Activated naive CD4-positive, alpha-beta T cell treated with anti-CD3 and anti-CD28 coated beads, Interleukin-2, amount 50 U/mL, for 24 hours (primary cell): Measurements from ENCODE around the gene LONP2.
"Not testable (repeated sequence)": the region's sequence is repeated elsewhere in the genome, so short reads cannot be mapped to it uniquely, and the experiment has no call there.

Source experiments
- H3K27ac Mint-ChIP-seq: one replicate; pipeline ENCODE4 v1.8.0; 2021; ENCODE audit warnings: mild to moderate bottlenecking, mixed read lengths
- H3K27me3 Mint-ChIP-seq: one replicate; pipeline ENCODE4 v1.8.0; 2021; ENCODE audit warnings: mixed read lengths
- H3K36me3 Mint-ChIP-seq: one replicate; pipeline ENCODE4 v1.8.0; 2021; ENCODE audit warnings: mixed read lengths
- H3K4me1 Mint-ChIP-seq: one replicate; pipeline ENCODE4 v1.8.0; 2021; ENCODE audit warnings: mixed read lengths
- H3K4me3 Mint-ChIP-seq: one replicate; pipeline ENCODE4 v1.8.0; 2021; ENCODE audit warnings: mild to moderate bottlenecking, mixed read lengths
- H3K9me3 Mint-ChIP-seq: one replicate; pipeline ENCODE4 v1.8.0; 2021; ENCODE audit warnings: mixed read lengths

The LONP2 gene

DNA sequence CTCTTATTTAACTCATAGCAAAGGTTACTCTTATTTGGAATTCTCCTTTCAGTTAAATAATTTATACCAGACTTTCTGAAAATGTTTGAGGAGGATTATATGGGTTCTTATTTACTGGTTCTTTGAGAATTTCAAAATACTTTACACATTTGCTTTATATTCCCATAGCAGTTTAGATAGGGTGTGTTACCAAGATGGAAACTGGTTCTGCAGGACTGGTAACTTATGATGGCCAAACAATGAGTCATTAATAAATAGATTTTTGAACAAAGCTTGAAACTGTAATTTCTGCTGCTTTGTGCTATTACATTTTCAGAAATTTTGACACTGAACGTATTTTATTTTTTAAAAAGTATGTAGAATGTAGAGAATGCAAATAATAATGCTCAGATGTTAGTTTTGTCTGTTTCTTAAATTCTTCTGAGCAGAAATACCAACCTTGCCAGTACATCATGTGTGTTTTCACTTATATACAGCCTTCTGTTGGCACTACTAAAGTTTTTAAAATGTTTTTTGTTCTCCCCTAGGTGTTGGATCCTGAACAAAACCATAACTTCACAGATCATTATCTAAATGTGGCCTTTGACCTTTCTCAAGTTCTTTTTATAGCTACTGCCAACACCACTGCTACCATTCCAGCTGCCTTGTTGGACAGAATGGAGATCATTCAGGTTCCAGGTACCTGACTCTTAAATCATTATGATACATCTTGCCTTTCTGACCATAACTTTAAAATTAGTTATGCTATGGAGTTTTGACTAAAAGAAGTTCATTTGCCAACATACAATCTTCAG lies 51.6 kb downstream of the LONP2 start:
- Mint-ChIP-seq H3K4me3 (no peak overlapping the region), H3K27ac (peak overlapping the region; percentile 8), H3K4me1 (peaks cover 5% of the 10 kb centered on the region), H3K27me3 (no peaks in the 10 kb centered on the region), H3K9me3 (no peaks in the 10 kb centered on the region), H3K36me3 (peaks cover 22% of the 10 kb centered on the region)

DNA sequence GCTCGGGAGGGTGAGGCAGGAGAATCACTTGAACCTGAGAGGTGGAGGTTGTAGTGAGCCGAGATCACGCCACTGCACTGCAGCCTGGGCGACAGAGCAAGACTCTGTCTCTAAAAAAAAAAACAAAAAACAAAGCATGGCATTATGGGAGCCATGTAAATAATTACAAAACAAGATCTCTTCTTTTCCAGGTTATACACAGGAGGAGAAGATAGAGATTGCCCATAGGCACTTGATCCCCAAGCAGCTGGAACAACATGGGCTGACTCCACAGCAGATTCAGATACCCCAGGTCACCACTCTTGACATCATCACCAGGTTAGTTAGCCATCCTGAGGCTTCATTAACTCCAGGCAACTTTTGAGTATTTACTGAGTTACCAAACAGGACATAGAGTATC lies 55.4 kb downstream of the LONP2 start:
- H3K36me3 Mint-ChIP-seq = peaks cover 29% of the 10 kb centered on the region

DNA sequence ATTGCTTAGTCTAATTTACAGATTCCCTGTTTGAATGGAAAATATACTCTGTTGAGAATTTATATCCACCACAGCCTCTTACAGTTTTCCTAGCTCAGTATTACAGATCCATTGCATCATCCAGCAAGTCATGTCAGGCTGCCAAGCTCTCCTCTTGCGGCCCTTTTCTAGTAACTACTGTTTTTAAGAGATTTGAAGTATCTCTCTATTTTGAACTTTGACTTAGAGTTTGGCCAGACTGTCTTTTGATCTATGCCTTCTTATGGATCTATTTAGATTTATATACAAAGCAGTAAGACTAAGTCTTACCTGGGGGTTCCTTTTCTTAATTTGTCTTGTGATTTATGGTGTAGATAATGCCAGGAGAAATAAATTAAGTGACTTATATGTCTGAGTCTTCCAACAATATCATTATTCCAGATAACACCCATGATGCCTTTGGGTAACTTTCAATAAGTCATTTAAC lies 56.3 kb downstream of the LONP2 start:
- Mint-ChIP-seq H3K27me3 (no peaks in the 10 kb centered on the region), H3K4me3 (no peak overlapping the region), H3K9me3 (no peaks in the 10 kb centered on the region), H3K36me3 (peaks cover 33% of the 10 kb centered on the region), H3K4me1 (peaks cover 3% of the 10 kb centered on the region), H3K27ac (peak overlapping the region; percentile 71)

More for the DNA sequence above, 55.4 kb downstream of the LONP2 start:
- no peaks in the 10 kb centered on the region for H3K4me1 Mint-ChIP-seq
- H3K27ac Mint-ChIP-seq = no peak overlapping the region
- no peaks in the 10 kb centered on the region for H3K9me3 Mint-ChIP-seq
- H3K4me3 Mint-ChIP-seq = no peak overlapping the region
- no peaks in the 10 kb centered on the region for H3K27me3 Mint-ChIP-seq

DNA sequence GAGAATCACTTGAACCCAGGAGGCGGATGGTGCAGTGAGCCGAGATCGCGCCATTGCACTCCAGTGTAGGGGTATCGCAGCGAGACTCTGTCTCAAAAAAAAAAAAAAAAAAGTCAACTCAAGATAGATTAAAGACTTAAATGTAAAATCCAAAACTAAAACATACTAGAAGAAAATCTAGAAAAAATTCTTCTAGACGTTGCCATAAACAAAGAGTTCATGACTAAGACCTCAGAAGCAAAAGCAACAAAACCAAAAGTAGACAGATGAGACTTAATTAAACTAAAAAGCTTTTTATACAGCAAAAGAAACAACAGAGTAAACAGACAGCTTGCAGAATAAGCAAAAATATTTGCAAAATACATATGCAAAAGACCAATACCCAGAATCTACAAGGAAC lies 64.4 kb downstream of the LONP2 start:
- Mint-ChIP-seq H3K9me3 (peaks cover 10% of the 10 kb centered on the region), H3K36me3 (peaks cover 69% of the 10 kb centered on the region), H3K27me3 (no peaks in the 10 kb centered on the region), H3K4me1 (peaks cover 13% of the 10 kb centered on the region), H3K4me3 (no peak overlapping the region), H3K27ac (no peak overlapping the region)

DNA sequence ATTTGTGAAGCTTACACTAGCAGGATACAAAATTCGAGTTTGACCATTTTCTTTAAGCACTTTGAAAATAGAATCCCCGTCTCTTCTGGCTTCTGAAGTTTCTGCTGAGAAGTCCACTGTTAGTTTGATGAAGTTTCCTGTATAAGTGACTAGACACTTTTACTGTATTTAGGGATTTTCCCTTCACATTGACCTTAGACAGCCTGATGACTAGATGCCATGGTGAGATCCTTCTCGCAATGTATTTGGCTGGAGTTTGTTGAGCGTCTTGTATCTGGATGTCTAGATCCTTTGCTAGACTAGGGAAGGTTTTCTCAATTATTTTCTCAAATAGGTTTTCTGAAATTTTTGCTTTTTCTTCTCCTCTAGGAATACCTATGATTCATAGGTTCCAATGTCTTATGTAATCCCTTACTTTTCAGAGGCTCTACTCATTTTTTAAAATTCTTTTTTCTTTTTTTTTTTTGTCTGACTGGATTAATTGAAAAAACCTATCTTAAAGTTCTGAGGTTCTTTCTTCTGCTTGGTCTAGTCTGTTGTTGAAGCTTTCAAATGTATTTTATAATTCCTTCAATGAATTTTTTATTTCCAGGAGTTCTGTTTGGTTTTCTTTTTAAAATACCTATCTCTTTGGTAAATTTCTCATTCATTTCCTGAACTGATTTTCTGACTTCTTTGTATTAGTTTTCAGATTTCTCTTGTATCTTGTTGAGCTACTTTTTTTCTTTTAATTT lies 67.0 kb downstream of the LONP2 start:
- no peak overlapping the region for H3K4me3 Mint-ChIP-seq
- no peaks in the 10 kb centered on the region for H3K27me3 Mint-ChIP-seq
- H3K4me1 Mint-ChIP-seq = peaks cover 24% of the 10 kb centered on the region
- no peak overlapping the region for H3K27ac Mint-ChIP-seq
- peaks cover 71% of the 10 kb centered on the region for H3K36me3 Mint-ChIP-seq
- peaks cover 16% of the 10 kb centered on the region for H3K9me3 Mint-ChIP-seq

DNA sequence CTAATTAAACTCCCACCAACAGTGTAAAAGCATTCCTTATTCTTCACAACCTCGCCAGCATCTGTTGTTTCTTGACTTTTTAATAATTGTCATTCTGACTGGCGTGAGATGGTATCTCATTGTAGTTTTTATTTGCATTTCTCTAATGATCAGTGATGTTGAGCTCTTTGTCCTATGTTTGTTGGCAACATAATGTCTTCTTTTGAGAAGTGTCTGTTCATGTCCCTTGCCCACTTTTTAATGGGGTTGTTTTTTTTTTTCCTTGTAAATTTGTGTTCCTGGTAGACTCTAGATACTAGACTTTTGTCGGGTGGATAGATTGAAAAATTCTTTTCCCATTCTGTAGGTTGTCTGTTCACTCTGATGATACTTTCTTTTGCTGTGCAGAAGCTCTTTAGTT lies 69.8 kb downstream of the LONP2 start:
- H3K4me1 Mint-ChIP-seq = peaks cover 47% of the 10 kb centered on the region
- H3K27me3 Mint-ChIP-seq, H3K27ac Mint-ChIP-seq, H3K4me3 Mint-ChIP-seq: not testable (repeated sequence)
- H3K9me3 Mint-ChIP-seq = peaks cover 11% of the 10 kb centered on the region
- H3K36me3 Mint-ChIP-seq = peaks cover 51% of the 10 kb centered on the region

DNA sequence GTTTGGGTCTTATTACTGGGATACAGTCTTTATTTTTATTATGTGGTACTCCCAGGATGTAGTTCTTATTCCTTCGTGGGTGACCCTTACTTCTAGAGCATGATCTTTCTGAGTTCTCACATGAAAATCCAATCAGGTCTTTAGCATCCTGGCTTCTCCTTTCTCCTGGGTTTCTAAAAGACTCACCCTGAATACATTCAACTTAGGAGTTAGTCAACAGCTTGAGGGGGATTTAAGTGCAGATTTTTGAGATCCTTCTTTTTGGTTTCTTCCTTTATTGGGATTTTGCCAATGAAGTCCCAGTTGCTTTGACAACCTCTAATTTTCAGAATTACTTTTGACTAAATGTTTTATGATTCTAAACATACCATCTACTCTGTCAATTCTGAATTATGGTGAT lies 72.9 kb downstream of the LONP2 start:
- H3K9me3 Mint-ChIP-seq = peaks cover 5% of the 10 kb centered on the region
- no peak overlapping the region for H3K4me3 Mint-ChIP-seq
- peaks cover 72% of the 10 kb centered on the region for H3K4me1 Mint-ChIP-seq
- H3K27me3 Mint-ChIP-seq = no peaks in the 10 kb centered on the region
- H3K27ac Mint-ChIP-seq = no peak overlapping the region
- peaks cover 30% of the 10 kb centered on the region for H3K36me3 Mint-ChIP-seq

DNA sequence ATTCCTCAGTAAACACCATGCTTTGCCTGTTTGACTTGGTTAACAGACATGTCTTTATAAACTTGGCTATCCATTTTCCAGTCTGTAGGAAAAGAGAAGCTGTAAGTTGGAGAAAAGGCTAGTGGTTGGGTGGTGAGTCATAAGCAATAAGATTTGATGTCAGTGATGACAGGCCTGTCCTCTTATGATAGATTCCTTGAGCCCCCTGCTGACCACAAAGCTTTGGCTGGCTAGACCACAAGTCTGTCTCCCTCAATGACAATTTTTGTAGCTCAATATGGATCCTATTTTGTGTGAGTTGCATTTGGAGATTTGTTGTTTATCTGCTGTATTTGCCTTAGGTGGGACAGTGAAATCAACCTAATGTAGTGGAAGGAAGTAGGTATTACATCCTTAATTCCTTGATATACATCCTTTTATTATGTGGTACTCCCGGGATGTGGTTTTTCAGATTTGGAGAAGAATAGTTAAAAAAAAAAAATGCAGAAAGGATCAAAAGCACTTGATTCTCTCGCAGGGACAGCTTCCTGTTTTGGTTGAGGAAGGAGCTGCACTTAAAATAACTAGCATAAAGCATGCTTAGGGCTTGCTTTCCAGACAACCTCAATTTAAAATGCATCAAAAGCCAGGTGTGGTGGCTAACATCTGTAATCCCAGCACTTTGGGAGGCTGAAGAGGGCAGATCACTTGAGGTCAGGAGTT lies 73.7 kb downstream of the LONP2 start:
- peaks cover 5% of the 10 kb centered on the region for H3K9me3 Mint-ChIP-seq
- H3K27me3 Mint-ChIP-seq = no peaks in the 10 kb centered on the region
- peaks cover 69% of the 10 kb centered on the region for H3K4me1 Mint-ChIP-seq
- H3K27ac Mint-ChIP-seq = peak overlapping the region; percentile 83
- peak overlapping the region; percentile 55 for H3K4me3 Mint-ChIP-seq
- H3K36me3 Mint-ChIP-seq = peaks cover 25% of the 10 kb centered on the region

DNA sequence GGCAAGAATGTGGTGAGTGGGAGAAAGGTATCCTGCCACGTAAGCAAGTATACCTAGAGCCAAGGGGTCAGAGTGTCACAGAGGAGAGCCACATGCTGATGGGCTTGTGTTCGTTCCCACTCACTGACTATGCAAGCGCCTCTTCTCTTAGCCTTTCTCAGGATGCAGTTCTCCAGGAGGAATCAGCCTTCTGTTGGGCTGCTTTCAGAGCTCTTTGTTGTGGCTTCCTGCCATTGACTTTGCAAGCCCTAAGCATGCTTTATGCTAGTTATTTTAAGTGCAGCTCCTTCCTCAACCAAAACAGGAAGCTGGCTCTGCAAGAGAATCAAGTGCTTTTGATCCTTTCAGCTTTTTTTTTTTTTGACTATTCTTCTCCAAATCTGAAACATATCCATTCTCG lies 74.5 kb downstream of the LONP2 start:
- H3K36me3 Mint-ChIP-seq = peaks cover 18% of the 10 kb centered on the region
- peaks cover 5% of the 10 kb centered on the region for H3K9me3 Mint-ChIP-seq
- peaks cover 71% of the 10 kb centered on the region for H3K4me1 Mint-ChIP-seq
- peak overlapping the region; percentile 75 for H3K4me3 Mint-ChIP-seq
- peak overlapping the region; percentile 70 for H3K27ac Mint-ChIP-seq
- H3K27me3 Mint-ChIP-seq = no peaks in the 10 kb centered on the region

DNA sequence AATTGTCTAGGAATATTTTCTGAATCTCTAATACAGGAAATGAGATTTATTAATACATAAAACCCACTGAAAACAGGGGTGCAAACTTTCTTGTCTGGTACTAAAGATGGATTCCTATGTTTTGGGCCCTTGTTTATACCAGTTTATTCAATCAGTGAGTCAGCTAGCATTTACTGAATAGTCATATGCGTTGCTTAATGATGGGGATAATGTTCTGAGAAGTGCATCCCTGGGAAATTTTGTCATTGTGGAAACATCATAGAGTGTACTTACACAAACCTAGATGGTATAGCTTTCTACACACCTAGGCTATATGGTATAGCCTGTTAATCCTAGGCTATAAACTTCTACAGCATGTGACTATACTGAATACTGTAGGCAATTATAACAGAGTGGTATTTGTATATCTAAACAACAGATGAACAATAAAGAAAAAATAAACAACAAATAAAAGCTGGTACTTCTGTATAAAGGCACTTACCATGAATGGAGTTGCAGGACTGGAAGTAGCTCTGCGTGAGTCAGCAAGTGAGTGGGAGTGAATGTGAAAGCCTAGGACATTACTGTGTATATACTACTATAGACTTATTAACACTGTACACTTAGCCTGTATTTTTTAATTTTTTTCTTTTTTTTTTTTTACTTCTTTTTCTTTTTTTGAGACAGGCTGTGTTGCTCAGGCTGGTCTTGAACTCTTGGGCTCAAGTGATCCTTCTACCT lies 77.4 kb downstream of the LONP2 start:
- no peaks in the 10 kb centered on the region for H3K9me3 Mint-ChIP-seq
- no peaks in the 10 kb centered on the region for H3K27me3 Mint-ChIP-seq
- no peak overlapping the region for H3K4me3 Mint-ChIP-seq
- H3K27ac Mint-ChIP-seq = no peak overlapping the region
- H3K4me1 Mint-ChIP-seq = peaks cover 55% of the 10 kb centered on the region
- peaks cover 9% of the 10 kb centered on the region for H3K36me3 Mint-ChIP-seq

DNA sequence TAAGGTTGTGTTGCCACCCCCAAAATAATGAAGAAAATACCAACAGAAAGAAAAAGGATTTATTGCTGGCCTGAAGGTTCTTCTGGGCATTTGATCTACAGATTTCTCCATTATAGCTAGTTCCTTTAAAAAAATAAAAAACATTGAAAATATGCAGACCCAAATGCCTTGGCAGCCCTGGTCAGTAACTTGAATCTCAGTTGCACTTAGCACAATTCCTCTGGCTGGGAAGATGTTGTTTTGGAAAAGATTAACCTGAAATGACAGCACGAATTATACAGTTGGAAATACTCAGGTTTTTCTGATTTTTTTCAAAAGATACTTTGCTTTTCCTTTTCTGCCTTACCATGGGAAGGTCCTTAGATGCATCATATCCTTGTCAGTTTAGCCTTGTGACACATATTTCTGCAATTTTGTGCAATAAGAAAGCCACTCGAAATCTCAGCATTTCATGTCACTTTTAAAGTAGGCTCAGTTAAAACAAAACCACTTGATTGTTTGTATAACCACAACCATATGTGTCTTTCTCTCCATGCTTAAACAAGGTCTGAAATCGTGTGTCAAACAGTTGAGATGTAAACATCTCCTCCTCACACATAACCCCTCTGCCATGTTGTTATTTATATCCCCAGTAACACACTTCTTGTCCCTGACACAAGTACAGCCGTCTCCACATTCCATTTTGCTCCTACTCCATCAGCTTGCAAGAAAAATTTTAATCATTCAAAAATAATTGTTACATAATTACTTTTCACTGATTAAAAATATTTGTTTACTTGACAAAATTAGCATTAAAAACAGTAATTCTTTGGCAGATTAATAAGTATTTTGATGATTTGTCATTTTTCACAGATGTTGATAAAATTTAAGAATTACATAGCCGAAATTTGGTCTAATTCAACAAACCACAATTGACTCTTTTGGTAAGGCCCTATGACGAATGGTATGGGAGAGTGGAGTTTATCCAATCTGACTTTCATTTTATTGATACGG lies 80.0 kb downstream of the LONP2 start:
- Mint-ChIP-seq H3K4me3 (no peak overlapping the region), H3K9me3 (no peaks in the 10 kb centered on the region), H3K36me3 (peaks cover 9% of the 10 kb centered on the region), H3K4me1 (peaks cover 35% of the 10 kb centered on the region), H3K27me3 (no peaks in the 10 kb centered on the region), H3K27ac (no peak overlapping the region)

DNA sequence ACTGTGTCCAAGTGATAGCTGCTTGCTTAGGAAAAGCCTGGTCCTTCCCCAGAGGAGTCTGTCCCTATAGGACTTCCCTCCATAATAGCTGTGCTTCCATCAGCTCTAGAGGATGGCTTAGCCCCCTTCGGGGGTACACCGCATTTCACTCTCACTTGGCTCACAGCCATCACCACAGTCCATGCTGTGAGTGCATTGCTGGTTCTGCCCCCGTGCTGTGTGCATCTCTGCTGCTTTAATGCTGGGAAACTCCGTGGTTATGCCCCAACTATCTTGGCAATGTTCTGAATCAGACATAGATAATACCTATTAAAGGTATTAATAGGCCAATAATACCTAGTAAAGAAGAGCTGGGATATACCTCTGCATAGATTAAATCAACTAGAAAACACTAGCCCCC lies 82.8 kb downstream of the LONP2 start:
- no peaks in the 10 kb centered on the region for H3K27me3 Mint-ChIP-seq
- peaks cover 9% of the 10 kb centered on the region for H3K36me3 Mint-ChIP-seq
- no peaks in the 10 kb centered on the region for H3K9me3 Mint-ChIP-seq
- H3K27ac Mint-ChIP-seq = no peak overlapping the region
- peaks cover 30% of the 10 kb centered on the region for H3K4me1 Mint-ChIP-seq
- H3K4me3 Mint-ChIP-seq = no peak overlapping the region

DNA sequence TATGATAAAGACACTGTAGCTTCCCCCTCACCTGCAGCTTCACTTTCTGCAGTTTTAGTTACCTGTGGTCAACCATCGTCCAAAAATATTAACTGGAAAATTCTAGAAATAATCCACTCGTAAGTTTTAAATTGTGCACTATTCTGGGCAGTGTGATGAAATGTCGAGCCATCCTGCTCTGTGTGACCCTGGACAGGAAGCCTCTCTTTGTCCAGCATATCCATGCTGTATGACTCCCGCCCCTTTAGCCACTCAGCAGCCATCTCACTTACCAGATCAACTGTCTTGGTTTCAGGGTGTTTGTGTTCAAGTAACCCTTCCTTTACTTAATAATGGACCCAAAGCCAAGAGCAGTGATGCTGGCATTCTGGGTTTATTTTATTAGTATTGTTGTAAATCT lies 85.0 kb downstream of the LONP2 start:
- Mint-ChIP-seq H3K27ac (no peak overlapping the region), H3K4me3 (no peak overlapping the region), H3K36me3 (peaks cover 8% of the 10 kb centered on the region), H3K4me1 (peaks cover 25% of the 10 kb centered on the region), H3K9me3 (no peaks in the 10 kb centered on the region), H3K27me3 (no peaks in the 10 kb centered on the region)

DNA sequence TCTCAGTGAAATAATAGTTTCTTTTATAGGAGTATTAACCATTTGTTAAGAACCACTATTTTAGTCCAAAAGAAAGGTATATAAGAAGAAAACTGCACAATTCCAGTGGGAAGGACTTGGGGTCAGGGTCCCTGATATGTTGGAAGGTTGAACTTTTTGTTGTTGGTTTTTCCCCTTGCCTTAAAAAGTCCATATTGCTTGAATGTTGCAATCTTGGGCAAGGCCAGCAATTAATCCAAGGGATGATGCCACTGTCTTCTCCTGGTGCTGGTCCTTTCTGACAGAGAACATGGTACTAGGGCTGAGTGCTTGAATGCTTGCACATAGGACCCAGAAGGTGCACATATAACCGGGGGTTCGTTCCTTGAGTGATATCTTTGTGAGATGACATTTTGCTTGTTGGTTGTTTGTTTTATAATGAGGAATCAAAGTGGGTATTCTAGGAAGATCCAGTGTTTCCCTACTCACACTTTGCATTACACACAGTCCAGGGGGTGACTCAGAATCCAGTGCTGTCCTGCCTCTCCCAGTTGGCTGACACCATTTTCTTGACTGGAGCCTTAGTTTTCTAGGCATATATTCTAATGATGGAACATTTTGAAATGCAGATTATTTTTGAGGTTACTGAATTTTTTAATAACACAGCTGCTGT lies 86.2 kb downstream of the LONP2 start:
- Mint-ChIP-seq H3K27ac (no peak overlapping the region), H3K27me3 (no peaks in the 10 kb centered on the region), H3K4me1 (peaks cover 24% of the 10 kb centered on the region), H3K4me3 (no peak overlapping the region), H3K9me3 (no peaks in the 10 kb centered on the region), H3K36me3 (peaks cover 11% of the 10 kb centered on the region)
